IPS-18c (cell line): Measurements from ENCODE around the gene ALDOA.
"Not testable (repeated sequence)": the region's sequence is repeated elsewhere in the genome, so short reads cannot be mapped to it uniquely, and the experiment has no call there.

Source experiments
- H3K4me3 ChIP-seq: 2 replicates; pipeline ENCODE4 v1.7.0; 2013; ENCODE audit warnings: low read depth, mild to moderate bottlenecking, low read length, moderate library complexity; ENCODE audit not compliant: insufficient read depth
- H3K9me3 ChIP-seq: one replicate; pipeline ENCODE4 v1.6.1; 2013; ENCODE audit warnings: mild to moderate bottlenecking, low read length, moderate library complexity; ENCODE audit not compliant: control insufficient read depth, insufficient read depth

Gene ALDOA

GRCh38 chr16:30065102-30065942 is at the start of gene ALDOA:
Gene ALDOA (plus strand): TSS chr16:30065760. CDS start chr16:30066898, 1,138 bp downstream.
- Histone ChIP-seq H3K9me3 (peaks cover 2% of the 10 kb centered on the region), H3K4me3 (peak within 1 kb of the TSS; percentile 95)

GRCh38 chr16:30016555-30017276 is 48.8 kb upstream of the ALDOA start:
- Histone ChIP-seq H3K9me3 (no peaks in the 10 kb centered on the region), H3K4me3 (no peak overlapping the region)

DNA sequence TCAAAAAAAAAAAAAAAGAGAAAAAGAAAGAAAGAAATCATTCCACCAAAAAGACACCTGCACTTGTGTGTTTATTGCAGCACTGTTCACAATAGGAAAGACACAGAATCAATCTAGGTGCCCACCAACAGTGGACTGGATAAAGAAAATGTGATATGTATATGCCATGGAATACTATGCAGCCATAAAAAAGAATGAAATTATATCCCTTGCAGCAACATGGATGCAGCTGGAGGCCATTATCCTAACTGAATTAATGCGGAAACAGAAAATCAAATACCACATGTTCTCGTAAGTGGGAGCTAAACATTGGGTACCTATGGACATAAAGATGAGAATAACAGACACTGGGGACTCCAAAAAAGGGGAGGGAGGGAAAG is 48.3 kb upstream of the ALDOA start:
- Histone ChIP-seq H3K4me3 (no peak overlapping the region), H3K9me3 (no peaks in the 10 kb centered on the region)

- H3K4me3 ChIP-seq = not testable (repeated sequence)
Measured at GRCh38 chr16:30017937-30018336, 47.6 kb upstream of the ALDOA start.

DNA sequence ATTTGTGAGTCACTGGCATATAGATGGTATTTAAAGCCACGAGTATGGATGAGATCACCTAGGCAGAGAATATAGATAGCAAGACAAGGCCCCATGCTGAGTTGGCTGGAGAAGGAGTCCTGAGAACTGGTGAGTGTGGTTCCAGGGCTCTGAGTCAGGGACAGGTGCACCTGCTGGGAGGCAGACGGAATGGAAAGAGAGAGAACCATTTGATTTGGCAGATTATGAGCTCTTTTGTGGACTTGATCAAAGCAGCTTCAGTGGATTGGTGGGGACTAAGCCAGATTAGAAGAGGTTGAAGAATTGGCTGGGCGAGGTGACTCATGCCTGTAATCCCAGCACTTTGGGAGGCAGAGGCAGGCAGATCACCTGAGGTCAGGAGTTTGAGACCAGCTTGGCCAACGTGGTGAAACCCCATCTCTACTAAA is 46.8 kb upstream of the ALDOA start:
- Histone ChIP-seq H3K4me3 (no peak overlapping the region), H3K9me3 (no peaks in the 10 kb centered on the region)

More at GRCh38 chr16:30017937-30018336, 47.6 kb upstream of the ALDOA start:
- not testable (repeated sequence) for H3K9me3 ChIP-seq

GRCh38 chr16:30022887-30023286 is 42.7 kb upstream of the ALDOA start, which contains the start of gene C16orf92:
Gene C16orf92 (plus strand): TSS chr16:30023198. CDS start chr16:30023341, 143 bp downstream.
- Histone ChIP-seq H3K4me3 (no peak within 1 kb of the TSS), H3K9me3 (no peaks in the 10 kb centered on the region)

- Histone ChIP-seq H3K9me3 (no peaks in the 10 kb centered on the region), H3K4me3 (no peak overlapping the region)
Measured at GRCh38 chr16:30023586-30023985, 42.0 kb upstream of the ALDOA start.

GRCh38 chr16:30024451-30024850 is 41.1 kb upstream of the ALDOA start:
- Histone ChIP-seq H3K9me3 (no peaks in the 10 kb centered on the region), H3K4me3 (no peak overlapping the region)

GRCh38 chr16:30025156-30025555 is 40.4 kb upstream of the ALDOA start:
- no peak overlapping the region for H3K4me3 ChIP-seq
- no peaks in the 10 kb centered on the region for H3K9me3 ChIP-seq

GRCh38 chr16:30025574-30025973 is 40.0 kb upstream of the ALDOA start:
- Histone ChIP-seq H3K9me3 (no peaks in the 10 kb centered on the region), H3K4me3 (no peak overlapping the region)

GRCh38 chr16:30026449-30026848 is 39.1 kb upstream of the ALDOA start:
- H3K4me3 ChIP-seq = no peak overlapping the region
- H3K9me3 ChIP-seq = no peaks in the 10 kb centered on the region

- H3K4me3 ChIP-seq = no peak overlapping the region
- H3K9me3 ChIP-seq = no peaks in the 10 kb centered on the region
Measured at GRCh38 chr16:30027588-30028437, 37.7 kb upstream of the ALDOA start.

DNA sequence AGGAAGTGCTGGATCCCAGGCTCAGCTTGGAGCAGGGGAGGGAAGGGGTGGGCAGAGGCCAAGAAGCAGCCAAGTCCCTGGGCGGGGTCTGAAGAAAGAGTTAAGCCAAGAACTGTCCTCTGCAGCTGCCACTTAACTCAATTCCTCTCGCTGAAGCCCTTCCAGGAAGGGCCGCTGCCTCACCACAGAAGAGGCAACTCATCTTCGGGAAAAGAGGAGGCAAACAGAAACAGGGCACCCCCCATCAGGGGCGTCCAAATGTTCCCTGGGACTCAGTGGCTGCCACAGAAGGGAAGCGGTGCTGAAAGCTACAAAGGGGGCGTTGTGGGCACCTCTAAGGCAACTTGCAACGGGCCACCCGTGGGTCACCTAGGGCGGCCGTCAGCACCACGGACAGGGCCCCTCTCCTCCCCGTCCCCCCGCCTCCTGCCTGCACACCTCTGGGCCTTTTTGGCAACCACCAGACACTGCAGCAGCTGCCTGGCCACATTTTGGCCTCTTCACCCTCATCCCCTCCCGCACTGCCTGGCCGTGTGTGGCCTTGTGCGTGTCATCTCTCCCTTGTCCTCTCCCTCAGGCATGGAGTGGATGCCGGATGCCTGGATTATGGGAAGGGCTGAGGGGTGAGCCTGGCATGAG is 37.0 kb upstream of the ALDOA start:
- no peak overlapping the region for H3K4me3 ChIP-seq
- H3K9me3 ChIP-seq = no peaks in the 10 kb centered on the region

- Histone ChIP-seq H3K4me3 (peak overlapping the region; percentile 59), H3K9me3 (no peaks in the 10 kb centered on the region)
Measured at GRCh38 chr16:30030011-30030685, 35.4 kb upstream of the ALDOA start.

- H3K9me3 ChIP-seq = no peaks in the 10 kb centered on the region
- H3K4me3 ChIP-seq = peak within 1 kb of the TSS; percentile 59
Measured at GRCh38 chr16:30030841-30031413, 34.6 kb upstream of the ALDOA start, which contains the start of gene TLCD3B. Gene TLCD3B (minus strand): TSS chr16:30031271. CDS start chr16:30030527, 744 bp downstream.

GRCh38 chr16:30031477-30031918 is 34.1 kb upstream of the ALDOA start:
- Histone ChIP-seq H3K9me3 (no peaks in the 10 kb centered on the region), H3K4me3 (peak overlapping the region; percentile 59)
